ENCODE measurements around the gene BACE2.

Gene BACE2

DNA sequence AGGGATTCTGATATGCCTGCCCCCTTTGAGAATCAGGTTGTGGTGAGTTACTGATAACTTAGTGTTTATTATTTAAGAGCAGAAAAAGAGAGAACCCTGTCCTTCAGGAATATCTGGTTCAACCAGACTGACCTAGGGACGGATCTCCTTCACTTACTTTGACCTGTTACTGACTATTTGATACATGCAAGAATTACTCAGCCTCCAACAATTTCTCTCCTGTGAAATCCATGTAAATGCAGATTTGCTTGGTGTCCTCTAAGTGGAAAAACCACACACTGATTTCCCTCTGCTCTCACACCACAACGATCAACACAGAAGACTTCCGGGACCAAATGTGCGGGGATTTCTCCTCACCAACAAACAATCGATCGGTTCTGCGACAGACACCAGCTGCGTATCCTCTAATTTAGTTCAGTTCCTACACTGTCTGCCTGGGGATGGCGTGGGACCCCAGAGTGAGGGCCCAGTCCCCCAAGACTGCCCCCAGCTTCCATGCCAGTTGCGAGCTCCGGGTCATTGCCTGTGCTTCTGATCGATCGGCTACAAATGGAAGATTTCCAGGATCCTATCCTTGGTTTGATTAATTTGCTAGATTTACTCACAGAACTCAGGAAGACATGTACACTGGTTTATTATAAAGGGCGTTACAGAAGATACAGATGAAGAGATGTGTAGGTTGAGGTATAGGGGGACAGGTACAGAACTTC is 51.7 kb downstream of the BACE2 start:
- TF ChIP-seq ZNF843 (tag by site-specific recombination; IDR thresholded peaks at IDR 0.05) = no peak
- TF ChIP-seq ZNF423 (tag by site-specific recombination; IDR thresholded peaks at IDR 0.05) = no peak
- TF ChIP-seq ZNF549 (tag by site-specific recombination; IDR thresholded peaks at IDR 0.05) = no peak
- no peak for TF ChIP-seq OSR2 (tag by site-specific recombination; IDR thresholded peaks at IDR 0.05)
- Histone ChIP-seq H3K36me3 (ENCODE audit: control insufficient read depth in 2 of 2, insufficient read depth in 1 of 2, low read length in 2 of 2) (no peaks in the 10 kb centered on the region), H3K27ac (ENCODE audit: extremely low read depth, low read depth, low read length) (no peak overlapping the region), H3K9me3 (ENCODE audit: control insufficient read depth, insufficient read depth, low read depth, low read length) (no peaks in the 10 kb centered on the region), H3K4me1 (ENCODE audit: control insufficient read depth, insufficient read depth, low read length) (peaks cover 3% of the 10 kb centered on the region; the same call in 1 of the 2 replicates), H3K4me3 (ENCODE audit: low read depth, low read length) (no peak overlapping the region)
- ChIA-PET CTCF (no interaction called here), POLR2A (no interaction called here)

DNA sequence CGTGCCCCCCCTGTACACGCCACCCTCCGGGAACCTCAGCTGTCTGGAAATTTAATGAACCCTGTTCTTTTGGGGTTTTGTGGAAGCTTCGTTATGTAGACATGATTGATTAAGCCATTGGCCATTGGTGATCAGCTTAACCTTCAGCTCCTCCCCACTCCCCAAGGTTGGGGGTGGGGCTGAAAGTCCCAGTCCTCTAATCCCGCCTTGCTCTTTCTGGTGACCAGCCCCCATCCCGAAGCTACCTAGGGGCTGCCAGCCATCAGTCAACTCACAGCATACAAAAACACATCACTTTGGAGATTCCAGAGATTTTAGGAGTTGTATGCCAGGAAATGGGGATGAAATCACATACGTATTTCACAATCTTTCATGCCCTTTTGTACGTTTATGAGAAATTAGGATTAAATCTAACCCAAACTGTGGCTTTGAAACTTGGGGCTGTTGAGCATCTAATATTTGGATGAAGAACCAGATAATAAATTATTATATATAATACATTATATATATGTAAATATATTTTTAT is 52.3 kb downstream of the BACE2 start:
- ChIA-PET POLR2A (no interaction called here), CTCF (no interaction called here)
- TF ChIP-seq ZNF785 (tag by site-specific recombination; IDR thresholded peaks at IDR 0.05) = no peak
- TF ChIP-seq BCL11A (tag by site-specific recombination; IDR thresholded peaks at IDR 0.05; ENCODE audit: low read depth) = no peak
- no peak for TF ChIP-seq ZNF157 (tag by site-specific recombination; IDR thresholded peaks at IDR 0.05)
- no peak for TF ChIP-seq ZNF473 (tag by site-specific recombination; IDR thresholded peaks at IDR 0.05)
- TF ChIP-seq ZNF146 (tag by site-specific recombination; IDR thresholded peaks at IDR 0.05) = no peak
- TF ChIP-seq ZNF596 (tag by site-specific recombination; IDR thresholded peaks at IDR 0.05) = no peak
- no peak for TF ChIP-seq ZNF23 (tag by site-specific recombination; IDR thresholded peaks at IDR 0.05; ENCODE audit: borderline replicate concordance)
- no peak for TF ChIP-seq ZNF707 (tag by site-specific recombination; IDR thresholded peaks at IDR 0.05)
- TF ChIP-seq ZNF394 (tag by site-specific recombination; IDR thresholded peaks at IDR 0.05; ENCODE audit: borderline replicate concordance) = no peak
- TF ChIP-seq ZNF292 (tag by site-specific recombination; IDR thresholded peaks at IDR 0.05; ENCODE audit: borderline replicate concordance, low read depth) = no peak
- TF ChIP-seq, protein P1, sequence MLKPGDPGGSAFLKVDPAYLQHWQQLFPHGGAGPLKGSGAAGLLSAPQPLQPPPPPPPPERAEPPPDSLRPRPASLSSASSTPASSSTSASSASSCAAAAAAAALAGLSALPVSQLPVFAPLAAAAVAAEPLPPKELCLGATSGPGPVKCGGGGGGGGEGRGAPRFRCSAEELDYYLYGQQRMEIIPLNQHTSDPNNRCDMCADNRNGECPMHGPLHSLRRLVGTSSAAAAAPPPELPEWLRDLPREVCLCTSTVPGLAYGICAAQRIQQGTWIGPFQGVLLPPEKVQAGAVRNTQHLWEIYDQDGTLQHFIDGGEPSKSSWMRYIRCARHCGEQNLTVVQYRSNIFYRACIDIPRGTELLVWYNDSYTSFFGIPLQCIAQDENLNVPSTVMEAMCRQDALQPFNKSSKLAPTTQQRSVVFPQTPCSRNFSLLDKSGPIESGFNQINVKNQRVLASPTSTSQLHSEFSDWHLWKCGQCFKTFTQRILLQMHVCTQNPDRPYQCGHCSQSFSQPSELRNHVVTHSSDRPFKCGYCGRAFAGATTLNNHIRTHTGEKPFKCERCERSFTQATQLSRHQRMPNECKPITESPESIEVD (tag by site-specific recombination; IDR thresholded peaks at IDR 0.05) = no peak
- TF ChIP-seq ZNF423 (tag by site-specific recombination; IDR thresholded peaks at IDR 0.05) = no peak
- Histone ChIP-seq H3K4me3 (ENCODE audit: low read depth, low read length) (no peak overlapping the region), H3K4me1 (ENCODE audit: control insufficient read depth, insufficient read depth, low read length) (peaks cover 3% of the 10 kb centered on the region; the same call in 1 of the 2 replicates), H3K36me3 (ENCODE audit: control insufficient read depth in 2 of 2, insufficient read depth in 1 of 2, low read length in 2 of 2) (no peaks in the 10 kb centered on the region), H3K9me3 (ENCODE audit: control insufficient read depth, insufficient read depth, low read depth, low read length) (no peaks in the 10 kb centered on the region), H3K27ac (ENCODE audit: extremely low read depth, low read depth, low read length) (no peak overlapping the region)

DNA sequence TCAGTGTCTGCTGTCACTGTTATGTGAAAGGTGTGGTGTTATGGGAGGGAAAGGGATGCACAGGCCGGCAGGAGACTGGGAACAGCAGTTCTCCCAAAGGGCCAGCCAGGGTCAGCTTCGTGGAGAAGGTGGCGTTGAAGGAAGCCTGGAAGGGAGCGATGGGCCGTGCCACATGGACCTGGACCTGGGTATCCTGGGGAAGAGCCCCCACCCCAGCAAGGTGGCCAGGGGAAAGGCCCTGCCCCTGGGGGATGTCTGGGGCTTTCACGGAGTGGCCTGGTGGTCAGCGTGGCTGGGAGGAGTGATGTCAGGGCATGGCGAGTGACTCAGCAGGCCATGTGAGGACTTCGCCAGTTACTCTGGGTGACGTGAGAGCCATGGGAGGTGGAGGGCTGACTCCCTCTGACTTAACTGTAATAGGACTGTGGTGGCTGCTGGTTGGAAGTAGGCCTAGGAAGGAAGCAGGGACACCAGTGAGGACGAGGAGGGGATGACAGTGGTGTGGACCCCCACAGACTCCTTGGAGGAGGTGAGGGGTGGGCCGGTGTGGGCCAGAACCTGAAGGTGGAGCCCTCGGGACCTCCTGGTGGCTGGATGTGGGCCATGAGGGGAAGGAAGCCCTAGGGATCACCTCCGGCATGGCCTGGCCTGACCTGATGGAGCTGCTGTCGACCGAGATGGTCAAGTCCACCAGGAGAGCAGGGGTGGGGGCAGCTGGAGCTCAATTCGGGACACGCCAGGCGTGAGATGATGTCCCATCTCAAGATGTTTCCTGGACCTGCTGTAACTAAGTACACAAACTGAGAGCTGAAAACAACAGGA is 54.5 kb downstream of the BACE2 start:
- H3K36me3 ChIP-seq (ENCODE audit: control insufficient read depth in 2 of 2, insufficient read depth in 1 of 2, low read length in 2 of 2) = no peaks in the 10 kb centered on the region
- peaks cover 3% of the 10 kb centered on the region; the same call in 1 of the 2 replicates for H3K4me1 ChIP-seq (ENCODE audit: control insufficient read depth, insufficient read depth, low read length)
- no peak overlapping the region for H3K4me3 ChIP-seq (ENCODE audit: low read depth, low read length)
- ChIA-PET POLR2A (no interaction called here), CTCF (interaction anchor here (0.6 to 0.7 kb wide), 2 partner anchors 51 to 53 kb away, joined by 3 read pairs; no protein-coding TSS in a partner anchor)
- no peak overlapping the region for H3K27ac ChIP-seq (ENCODE audit: extremely low read depth, low read depth, low read length)
- no peaks in the 10 kb centered on the region for H3K9me3 ChIP-seq (ENCODE audit: control insufficient read depth, insufficient read depth, low read depth, low read length)
- TF ChIP-seq ZNF148 (tag by site-specific recombination; IDR thresholded peaks at IDR 0.05; ENCODE audit: borderline replicate concordance) = no peak
- no peak for TF ChIP-seq ZNF140 (tag by site-specific recombination; IDR thresholded peaks at IDR 0.05)
- TF ChIP-seq SALL2 (tag by site-specific recombination; IDR thresholded peaks at IDR 0.05; ENCODE audit: borderline replicate concordance) = no peak
- TF ChIP-seq ZXDB (tag by site-specific recombination; IDR thresholded peaks at IDR 0.05) = no peak
- no peak for TF ChIP-seq ZNF555 (tag by site-specific recombination; conservative IDR thresholded peaks at IDR 0.05)
- no peak for TF ChIP-seq ZBTB21 (tag by site-specific recombination; IDR thresholded peaks at IDR 0.05)
- TF ChIP-seq ZNF677 (tag by site-specific recombination; IDR thresholded peaks at IDR 0.05) = no peak
- TF ChIP-seq ZNF670 (tag by site-specific recombination; IDR thresholded peaks at IDR 0.05; ENCODE audit: low read depth) = no peak
- TF ChIP-seq BCL6B (tag by site-specific recombination; IDR thresholded peaks at IDR 0.05) = no peak
